ENCODE data around the gene EEIG2.

The EEIG2 gene

DNA sequence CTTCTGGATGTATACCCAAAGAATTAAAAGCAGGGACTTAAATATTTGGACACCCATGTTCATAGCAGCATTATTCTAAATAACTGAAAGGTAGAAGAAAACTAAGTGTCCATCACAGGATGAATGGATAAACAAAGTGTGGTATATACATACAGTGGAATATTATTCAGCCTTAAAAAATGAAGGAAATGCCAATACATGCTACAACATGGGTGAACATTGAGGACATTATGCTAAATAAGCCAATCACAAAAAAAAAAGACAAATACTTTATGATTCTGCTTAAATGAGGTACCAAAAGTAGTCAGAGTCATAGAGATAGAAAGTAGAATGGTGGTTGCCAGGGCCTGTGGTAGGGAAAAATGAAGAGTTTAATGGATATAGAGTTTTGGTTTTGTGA is 14.1 kb downstream of the EEIG2 start:
- Mint-ChIP-seq H3K36me3 (ENCODE audit: low read depth) (no peaks in the 10 kb centered on the region), H3K27me3 (no peaks in the 10 kb centered on the region), H3K4me3 (no peak overlapping the region), H3K9me3 (no peaks in the 10 kb centered on the region), H3K4me1 (ENCODE audit: low read depth) (peaks cover 15% of the 10 kb centered on the region), H3K27ac (no peak overlapping the region)
- intact Hi-C loops (cut with micrococcal nuclease), result no loop called here

DNA sequence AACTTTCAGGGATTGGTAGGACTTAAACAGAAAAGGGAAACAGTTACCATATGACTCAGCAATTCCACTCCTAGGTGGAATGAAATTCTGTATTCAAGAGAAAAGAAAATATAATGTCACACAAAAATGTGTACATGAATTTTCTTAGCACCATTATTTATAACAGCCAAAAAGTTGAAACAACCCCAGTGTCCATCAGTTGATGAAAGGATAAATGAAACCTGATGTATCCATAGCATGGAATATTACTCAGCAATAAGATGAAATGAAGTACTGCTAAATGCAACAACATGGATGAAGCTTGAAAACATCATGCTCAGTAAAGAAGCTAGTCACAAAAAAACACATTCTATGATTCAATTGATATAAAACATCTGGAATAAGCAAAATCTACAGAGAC is 15.5 kb downstream of the EEIG2 start:
- H3K9me3 Mint-ChIP-seq, result peaks cover 7% of the 10 kb centered on the region
- no peak overlapping the region for H3K27ac Mint-ChIP-seq
- H3K4me1 Mint-ChIP-seq (ENCODE audit: low read depth), result peaks cover 20% of the 10 kb centered on the region
- no peaks in the 10 kb centered on the region for H3K36me3 Mint-ChIP-seq (ENCODE audit: low read depth)
- no peak overlapping the region for H3K4me3 Mint-ChIP-seq
- intact Hi-C loops (cut with micrococcal nuclease), result no loop called here
- H3K27me3 Mint-ChIP-seq, result no peaks in the 10 kb centered on the region

- H3K4me1 Mint-ChIP-seq (ENCODE audit: low read depth), result peaks cover 55% of the 10 kb centered on the region
- peaks cover 14% of the 10 kb centered on the region for H3K9me3 Mint-ChIP-seq
- no peak overlapping the region for H3K4me3 Mint-ChIP-seq
Measured at GRCh38 chr1:108583757-108584427, 24.0 kb downstream of the EEIG2 start.

DNA sequence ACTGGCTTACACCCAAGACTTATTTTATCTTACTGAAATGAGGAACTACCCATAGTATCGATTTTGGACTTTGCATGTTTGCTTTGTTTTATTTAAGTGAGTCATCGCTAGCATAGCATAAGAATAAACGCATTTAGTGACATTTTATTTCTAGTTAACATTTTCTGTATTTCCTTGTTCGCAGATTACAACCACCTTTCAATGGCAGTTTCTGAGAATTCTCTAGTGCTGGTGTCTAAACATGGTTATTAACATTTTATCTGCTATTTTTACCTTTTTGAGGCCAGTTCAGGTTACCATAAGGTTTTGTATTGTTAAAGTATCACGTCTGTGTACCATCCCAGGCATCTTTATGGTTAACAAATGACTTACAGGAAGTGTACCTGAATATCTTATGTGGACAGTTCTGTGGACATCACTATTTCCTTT is 24.5 kb downstream of the EEIG2 start:
- intact Hi-C loops (cut with micrococcal nuclease), result no loop called here
- peaks cover 60% of the 10 kb centered on the region for H3K4me1 Mint-ChIP-seq (ENCODE audit: low read depth)

More at GRCh38 chr1:108583757-108584427, 24.0 kb downstream of the EEIG2 start:
- intact Hi-C loops (cut with micrococcal nuclease), result no loop called here
- H3K36me3 Mint-ChIP-seq (ENCODE audit: low read depth), result no peaks in the 10 kb centered on the region
- no peaks in the 10 kb centered on the region for H3K27me3 Mint-ChIP-seq
- H3K27ac Mint-ChIP-seq, result no peak overlapping the region

GRCh38 chr1:108585313-108585712 is 25.4 kb downstream of the EEIG2 start:
- Mint-ChIP-seq H3K27ac (no peak overlapping the region), H3K4me1 (ENCODE audit: low read depth) (peaks cover 64% of the 10 kb centered on the region), H3K27me3 (no peaks in the 10 kb centered on the region), H3K4me3 (no peak overlapping the region), H3K9me3 (peaks cover 7% of the 10 kb centered on the region), H3K36me3 (ENCODE audit: low read depth) (no peaks in the 10 kb centered on the region)
- intact Hi-C loops (cut with micrococcal nuclease), result no loop called here

More for the DNA sequence above, 24.5 kb downstream of the EEIG2 start:
- Mint-ChIP-seq H3K9me3 (peaks cover 14% of the 10 kb centered on the region), H3K4me3 (no peak overlapping the region), H3K36me3 (ENCODE audit: low read depth) (no peaks in the 10 kb centered on the region), H3K27ac (no peak overlapping the region), H3K27me3 (no peaks in the 10 kb centered on the region)

DNA sequence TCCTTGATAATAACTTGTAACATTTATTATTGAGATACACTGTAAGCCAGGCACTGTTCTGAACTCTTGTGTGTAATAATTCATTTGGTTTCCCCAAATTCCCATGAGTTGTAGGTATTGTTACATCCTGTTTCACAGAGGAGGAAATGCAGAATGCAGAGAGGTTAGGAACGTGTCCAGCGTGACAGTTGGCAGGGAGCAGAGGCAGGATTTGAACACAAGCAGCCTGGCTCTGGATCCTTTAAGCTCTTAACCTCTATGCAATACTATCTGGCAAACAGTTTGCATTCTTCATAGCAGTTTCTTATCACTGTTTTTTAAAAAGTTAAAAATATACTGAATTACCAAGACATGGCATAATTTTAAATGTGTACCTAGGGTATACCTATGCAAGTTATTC is 30.5 kb downstream of the EEIG2 start:
- H3K4me1 Mint-ChIP-seq (ENCODE audit: low read depth), result peaks cover 66% of the 10 kb centered on the region
- intact Hi-C loops (cut with micrococcal nuclease), result no loop called here
- H3K27ac Mint-ChIP-seq, result no peak overlapping the region

GRCh38 chr1:108590957-108591356 is 31.1 kb downstream of the EEIG2 start:
- Mint-ChIP-seq H3K27ac (no peak overlapping the region), H3K9me3 (no peaks in the 10 kb centered on the region), H3K4me1 (ENCODE audit: low read depth) (peaks cover 66% of the 10 kb centered on the region), H3K4me3 (no peak overlapping the region), H3K27me3 (no peaks in the 10 kb centered on the region), H3K36me3 (ENCODE audit: low read depth) (peaks cover 6% of the 10 kb centered on the region)
- intact Hi-C loops (cut with micrococcal nuclease), result no loop called here

More for the DNA sequence above, 30.5 kb downstream of the EEIG2 start:
- no peaks in the 10 kb centered on the region for H3K27me3 Mint-ChIP-seq
- no peaks in the 10 kb centered on the region for H3K9me3 Mint-ChIP-seq
- peaks cover 6% of the 10 kb centered on the region for H3K36me3 Mint-ChIP-seq (ENCODE audit: low read depth)
- H3K4me3 Mint-ChIP-seq, result no peak overlapping the region

- Mint-ChIP-seq H3K4me3 (no peak overlapping the region), H3K4me1 (ENCODE audit: low read depth) (peaks cover 62% of the 10 kb centered on the region)
- intact Hi-C loops (cut with micrococcal nuclease), result no loop called here
Measured at GRCh38 chr1:108591466-108591865, 31.6 kb downstream of the EEIG2 start.

GRCh38 chr1:108592030-108592759 is 32.3 kb downstream of the EEIG2 start:
- Mint-ChIP-seq H3K9me3 (no peaks in the 10 kb centered on the region), H3K27ac (peak overlapping the region; percentile 18), H3K4me1 (ENCODE audit: low read depth) (peaks cover 54% of the 10 kb centered on the region), H3K4me3 (no peak overlapping the region), H3K36me3 (ENCODE audit: low read depth) (peaks cover 6% of the 10 kb centered on the region), H3K27me3 (no peaks in the 10 kb centered on the region)
- intact Hi-C loops (cut with micrococcal nuclease), result no loop called here

More at GRCh38 chr1:108591466-108591865, 31.6 kb downstream of the EEIG2 start:
- Mint-ChIP-seq H3K27me3 (no peaks in the 10 kb centered on the region), H3K27ac (peak overlapping the region; percentile 18), H3K9me3 (no peaks in the 10 kb centered on the region), H3K36me3 (ENCODE audit: low read depth) (peaks cover 6% of the 10 kb centered on the region)

GRCh38 chr1:108593448-108593847 is 33.5 kb downstream of the EEIG2 start:
- peaks cover 10% of the 10 kb centered on the region for H3K36me3 Mint-ChIP-seq (ENCODE audit: low read depth)
- H3K9me3 Mint-ChIP-seq, result no peaks in the 10 kb centered on the region
- no peak overlapping the region for H3K4me3 Mint-ChIP-seq
- peaks cover 48% of the 10 kb centered on the region for H3K4me1 Mint-ChIP-seq (ENCODE audit: low read depth)
- H3K27ac Mint-ChIP-seq, result no peak overlapping the region
- no peaks in the 10 kb centered on the region for H3K27me3 Mint-ChIP-seq
- intact Hi-C loops (cut with micrococcal nuclease), result no loop called here

GRCh38 chr1:108595507-108595906 is 35.6 kb downstream of the EEIG2 start:
- Mint-ChIP-seq H3K9me3 (no peaks in the 10 kb centered on the region), H3K27me3 (no peaks in the 10 kb centered on the region), H3K4me1 (ENCODE audit: low read depth) (peaks cover 31% of the 10 kb centered on the region), H3K4me3 (no peak overlapping the region), H3K36me3 (ENCODE audit: low read depth) (peaks cover 21% of the 10 kb centered on the region), H3K27ac (no peak overlapping the region)
- intact Hi-C loops (cut with micrococcal nuclease), result no loop called here

DNA sequence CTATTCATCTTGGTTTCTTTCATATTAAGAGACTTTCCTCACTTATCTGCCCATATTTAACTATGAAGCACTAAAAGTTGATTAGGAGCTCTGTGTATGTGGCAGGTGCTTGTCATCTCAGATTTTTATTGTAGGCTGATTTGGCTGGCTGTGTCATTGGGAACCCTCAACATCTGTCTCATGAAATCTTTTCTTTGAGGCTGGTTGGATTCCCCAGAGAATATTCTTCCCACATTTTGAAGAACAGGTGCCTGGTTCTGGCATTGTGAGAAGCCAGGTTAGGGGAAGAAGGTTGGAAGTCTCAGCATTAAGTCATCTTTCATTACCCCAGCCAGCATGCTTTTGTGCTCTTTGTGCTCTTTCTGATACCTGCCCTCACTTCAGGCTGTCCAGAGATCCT is 37.1 kb downstream of the EEIG2 start:
- H3K27ac Mint-ChIP-seq, result no peak overlapping the region
- intact Hi-C loops (cut with micrococcal nuclease), result loop anchor here (2.0 kb wide), 1 partner anchor 18 kb away; no protein-coding TSS in a partner anchor

DNA sequence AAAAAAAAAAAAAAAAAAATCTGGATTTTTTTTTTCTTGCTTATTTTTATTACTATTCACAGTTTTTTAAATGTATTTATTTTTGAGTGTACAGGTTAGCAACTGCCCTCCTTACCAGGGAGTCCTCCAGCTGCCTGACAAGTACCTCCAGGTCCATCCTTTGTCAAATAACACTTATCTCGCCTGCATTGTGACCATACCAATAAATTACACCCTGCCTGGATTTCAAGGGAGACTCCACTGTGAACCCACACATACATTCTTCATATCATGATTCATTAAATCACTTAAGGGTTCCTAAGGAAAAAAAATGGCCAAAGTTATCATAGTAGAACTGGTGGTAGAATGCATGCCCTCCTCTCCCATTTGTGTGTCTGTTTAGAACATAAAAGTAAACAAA is 38.4 kb downstream of the EEIG2 start:
- H3K27me3 Mint-ChIP-seq, result no peaks in the 10 kb centered on the region
- H3K4me1 Mint-ChIP-seq (ENCODE audit: low read depth), result peaks cover 13% of the 10 kb centered on the region
- no peaks in the 10 kb centered on the region for H3K9me3 Mint-ChIP-seq
- H3K27ac Mint-ChIP-seq, result no peak overlapping the region
- H3K36me3 Mint-ChIP-seq (ENCODE audit: low read depth), result peaks cover 29% of the 10 kb centered on the region
- intact Hi-C loops (cut with micrococcal nuclease), result no loop called here
- no peak overlapping the region for H3K4me3 Mint-ChIP-seq

More for the DNA sequence above, 37.1 kb downstream of the EEIG2 start:
- H3K4me1 Mint-ChIP-seq (ENCODE audit: low read depth), result peaks cover 22% of the 10 kb centered on the region
- no peaks in the 10 kb centered on the region for H3K9me3 Mint-ChIP-seq
- H3K27me3 Mint-ChIP-seq, result no peaks in the 10 kb centered on the region
- H3K36me3 Mint-ChIP-seq (ENCODE audit: low read depth), result peaks cover 29% of the 10 kb centered on the region
- H3K4me3 Mint-ChIP-seq, result no peak overlapping the region

DNA sequence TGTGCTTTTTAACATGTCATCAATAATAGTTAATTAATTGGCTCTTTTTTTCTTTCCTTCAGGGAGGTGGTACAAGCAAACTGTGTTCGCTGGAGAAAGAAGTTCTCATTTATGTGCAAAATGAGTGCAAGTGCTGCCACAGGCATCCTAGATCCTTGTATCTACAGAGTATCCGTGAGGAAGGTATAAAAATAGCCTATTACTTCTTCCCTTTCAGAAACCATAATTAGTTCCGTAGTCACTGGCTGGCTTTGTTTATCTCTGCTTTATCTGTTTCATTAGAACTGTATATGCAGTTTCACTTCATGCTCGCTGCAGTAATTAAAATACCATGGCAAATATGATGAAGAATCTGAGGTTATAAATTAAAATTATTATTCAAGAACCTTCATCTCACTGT is 40.6 kb downstream of the EEIG2 start:
- intact Hi-C loops (cut with micrococcal nuclease), result no loop called here
- H3K36me3 Mint-ChIP-seq (ENCODE audit: low read depth), result peaks cover 24% of the 10 kb centered on the region

More for the DNA sequence above, 40.6 kb downstream of the EEIG2 start:
- Mint-ChIP-seq H3K4me3 (no peak overlapping the region), H3K4me1 (ENCODE audit: low read depth) (peaks cover 5% of the 10 kb centered on the region), H3K27ac (no peak overlapping the region), H3K9me3 (no peaks in the 10 kb centered on the region), H3K27me3 (no peaks in the 10 kb centered on the region)
